ENCODE data around the gene GSE1. TPM values are rescaled to one million over a fixed set of nuclear protein-coding genes. Genes with fewer than 3 reads are reported as not detected.

Gene GSE1
- total RNA-seq, 1 experiment from 2014 or later, result 1.9 TPM

DNA sequence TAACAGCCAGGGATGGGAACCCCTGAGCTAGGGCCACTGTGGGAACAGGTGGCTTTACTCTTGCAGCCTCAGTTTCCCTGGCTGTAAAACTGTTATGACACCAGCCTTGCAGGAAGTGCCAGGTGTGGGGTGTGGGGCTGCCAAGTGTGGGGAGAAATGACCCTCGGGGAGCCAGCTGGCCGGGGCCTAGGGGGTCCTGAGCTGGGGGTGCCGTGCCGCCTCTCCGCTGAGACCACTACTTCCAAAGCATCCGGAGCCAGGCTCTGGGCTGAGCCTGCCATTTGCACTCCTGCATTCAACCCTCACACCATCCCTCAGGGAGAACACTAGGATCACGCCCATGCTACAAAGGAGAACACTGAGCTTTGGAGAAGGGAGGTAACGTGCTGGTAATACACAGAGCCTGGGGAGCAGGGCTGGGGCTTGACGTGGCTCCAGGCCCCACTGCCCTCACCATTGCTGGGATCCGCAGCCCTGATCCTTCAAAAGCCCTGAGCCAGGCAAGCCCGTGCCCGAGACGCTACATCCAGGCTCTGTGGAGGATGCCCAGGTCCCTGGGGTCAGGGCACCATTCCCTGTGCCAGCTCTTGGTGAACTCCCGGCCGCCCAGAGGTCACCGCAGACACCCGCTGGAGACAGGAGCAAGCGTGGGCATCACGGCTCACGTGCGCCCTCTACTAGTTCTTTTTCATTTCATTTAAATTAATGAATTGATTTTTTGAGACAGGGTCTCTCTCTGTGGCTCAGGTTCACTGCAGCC, 104.5 kb downstream of the GSE1 start:
- peak; percentile 91 for DNase-seq
- H3K9me3 ChIP-seq (ENCODE audit: low read length), result no peaks in the 10 kb centered on the region
- no peaks in the 10 kb centered on the region for H3K4me1 ChIP-seq (ENCODE audit: low read length)
- H2AFZ ChIP-seq (ENCODE audit: low read length), result no peak overlapping the region
- no peaks in the 10 kb centered on the region for H3K79me2 ChIP-seq (ENCODE audit: low read length)
- H3K27ac ChIP-seq (ENCODE audit: low read length), result no peak overlapping the region
- no peaks in the 10 kb centered on the region for H3K36me3 ChIP-seq (ENCODE audit: insufficient read depth, low read length)
- no peak overlapping the region for H3K4me2 ChIP-seq (ENCODE audit: low read depth, low read length, poor library complexity, severe bottlenecking)
- no peak overlapping the region for H3K9ac ChIP-seq (ENCODE audit: low read length)
- no peaks in the 10 kb centered on the region for H3K27me3 ChIP-seq (ENCODE audit: low read length)
- peaks cover 4% of the 10 kb centered on the region; the same call in 1 of the 2 replicates for H4K20me1 ChIP-seq (ENCODE audit: insufficient read depth, low read depth, low read length)
- no peak overlapping the region for H3K4me3 ChIP-seq (ENCODE audit: low read length)
- no peaks in the 10 kb centered on the region for H3K9me2 ChIP-seq (replicated peaks; ENCODE audit: insufficient read depth, low read length)

DNA sequence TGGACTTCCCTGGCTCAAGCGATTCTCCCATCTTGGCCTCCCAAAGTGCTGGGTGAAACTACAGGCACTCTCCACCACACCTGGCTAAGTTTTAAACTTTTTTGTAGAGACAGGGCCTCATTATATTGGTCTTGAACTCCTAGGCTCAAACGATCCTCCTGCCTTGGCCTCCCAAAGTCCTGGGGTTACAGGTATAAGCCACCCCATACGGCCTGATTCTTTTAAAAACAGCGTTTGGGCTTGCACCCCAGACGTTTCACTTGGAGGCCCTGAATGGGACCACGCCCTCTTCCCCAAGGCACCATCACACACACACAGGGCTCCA, 105.0 kb downstream of the GSE1 start:
- no peaks in the 10 kb centered on the region for H3K79me2 ChIP-seq (ENCODE audit: low read length)
- H3K4me2 ChIP-seq (ENCODE audit: low read depth, low read length, poor library complexity, severe bottlenecking), result no peak overlapping the region
- H3K9me2 ChIP-seq (replicated peaks; ENCODE audit: insufficient read depth, low read length), result no peaks in the 10 kb centered on the region
- DNase-seq, result no peak
- H3K36me3 ChIP-seq (ENCODE audit: insufficient read depth, low read length), result no peaks in the 10 kb centered on the region
- no peak overlapping the region for H3K27ac ChIP-seq (ENCODE audit: low read length)
- H3K9me3 ChIP-seq (ENCODE audit: low read length), result no peaks in the 10 kb centered on the region
- no peak overlapping the region for H2AFZ ChIP-seq (ENCODE audit: low read length)
- H3K4me1 ChIP-seq (ENCODE audit: low read length), result no peaks in the 10 kb centered on the region
- no peaks in the 10 kb centered on the region for H3K27me3 ChIP-seq (ENCODE audit: low read length)
- H3K9ac ChIP-seq (ENCODE audit: low read length), result no peak overlapping the region
- H4K20me1 ChIP-seq (ENCODE audit: insufficient read depth, low read depth, low read length), result peaks cover 4% of the 10 kb centered on the region; the same call in 1 of the 2 replicates
- no peak overlapping the region for H3K4me3 ChIP-seq (ENCODE audit: low read length)

DNA sequence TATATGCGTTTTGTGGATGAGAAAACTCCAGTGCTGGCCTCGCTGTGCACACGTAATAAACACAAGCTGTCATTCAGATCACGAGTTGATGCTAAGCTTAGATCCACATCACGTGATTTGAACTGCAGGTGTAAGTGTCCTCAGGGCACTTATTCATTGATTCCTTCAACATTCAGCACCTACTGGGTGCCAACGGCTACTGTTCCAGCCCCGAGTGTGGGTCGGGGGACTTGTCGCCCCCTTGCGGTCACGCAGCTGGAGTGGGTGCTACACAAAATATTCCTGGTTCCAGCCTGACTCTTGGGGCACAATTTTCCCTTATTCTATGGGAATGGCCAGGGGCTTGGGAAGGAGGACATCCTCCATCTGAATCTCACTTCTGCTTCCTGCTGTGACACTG, 105.6 kb downstream of the GSE1 start:
- no peak overlapping the region for H3K4me2 ChIP-seq (ENCODE audit: low read depth, low read length, poor library complexity, severe bottlenecking)
- no peak overlapping the region for H3K4me3 ChIP-seq (ENCODE audit: low read length)
- no peaks in the 10 kb centered on the region for H3K4me1 ChIP-seq (ENCODE audit: low read length)
- H3K36me3 ChIP-seq (ENCODE audit: insufficient read depth, low read length), result no peaks in the 10 kb centered on the region
- H3K79me2 ChIP-seq (ENCODE audit: low read length), result no peaks in the 10 kb centered on the region
- no peak overlapping the region for H3K9ac ChIP-seq (ENCODE audit: low read length)
- no peaks in the 10 kb centered on the region for H3K9me2 ChIP-seq (replicated peaks; ENCODE audit: insufficient read depth, low read length)
- DNase-seq, result peak; percentile 75
- no peak overlapping the region for H2AFZ ChIP-seq (ENCODE audit: low read length)
- H3K27me3 ChIP-seq (ENCODE audit: low read length), result no peaks in the 10 kb centered on the region
- H4K20me1 ChIP-seq (ENCODE audit: insufficient read depth, low read depth, low read length), result peaks cover 4% of the 10 kb centered on the region; the same call in 1 of the 2 replicates
- no peaks in the 10 kb centered on the region for H3K9me3 ChIP-seq (ENCODE audit: low read length)
- H3K27ac ChIP-seq (ENCODE audit: low read length), result no peak overlapping the region

DNA sequence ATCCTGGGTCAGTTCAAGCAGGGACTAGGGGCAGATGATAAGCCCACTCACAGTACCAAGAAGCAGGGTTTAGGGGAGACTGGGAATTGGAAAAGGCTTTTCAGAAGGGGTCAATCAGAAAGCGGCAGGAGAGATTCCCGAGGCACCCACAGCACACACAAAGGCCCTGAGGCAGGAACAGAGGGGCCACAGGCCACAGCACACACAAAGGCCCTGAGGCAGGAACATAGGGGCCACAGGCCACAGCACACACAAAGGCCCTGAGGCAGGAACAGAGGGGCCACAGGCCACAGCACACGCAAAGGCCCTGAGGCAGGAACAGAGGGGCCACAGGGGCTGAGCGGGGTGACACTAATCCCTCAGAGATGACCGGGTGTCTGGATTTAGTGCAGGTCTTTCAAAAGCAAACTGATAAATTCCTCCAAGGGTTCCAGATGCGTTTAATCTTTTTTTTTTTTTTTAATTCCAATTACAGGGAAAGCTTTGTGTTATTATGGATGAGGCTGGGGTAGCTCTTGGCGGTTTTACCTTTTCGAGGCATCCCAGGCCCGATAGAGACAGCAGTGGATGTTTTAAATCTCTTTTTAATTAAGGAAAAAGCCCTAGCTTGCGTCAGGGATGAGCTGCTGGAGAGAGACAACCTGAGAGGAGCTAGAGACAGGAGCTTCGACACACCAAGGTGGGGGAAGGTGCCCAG, 106.6 kb downstream of the GSE1 start:
- DNase-seq, result no peak
- peaks cover 4% of the 10 kb centered on the region; the same call in 1 of the 2 replicates for H4K20me1 ChIP-seq (ENCODE audit: insufficient read depth, low read depth, low read length)
- no peaks in the 10 kb centered on the region for H3K36me3 ChIP-seq (ENCODE audit: insufficient read depth, low read length)
- H3K9me2 ChIP-seq (replicated peaks; ENCODE audit: insufficient read depth, low read length), result no peaks in the 10 kb centered on the region
- H3K4me3 ChIP-seq (ENCODE audit: low read length), result no peak overlapping the region
- no peak overlapping the region for H3K4me2 ChIP-seq (ENCODE audit: low read depth, low read length, poor library complexity, severe bottlenecking)
- H3K9ac ChIP-seq (ENCODE audit: low read length), result no peak overlapping the region
- H3K79me2 ChIP-seq (ENCODE audit: low read length), result no peaks in the 10 kb centered on the region
- H3K9me3 ChIP-seq (ENCODE audit: low read length), result no peaks in the 10 kb centered on the region
- H3K27me3 ChIP-seq (ENCODE audit: low read length), result no peaks in the 10 kb centered on the region
- H3K4me1 ChIP-seq (ENCODE audit: low read length), result no peaks in the 10 kb centered on the region
- no peak overlapping the region for H3K27ac ChIP-seq (ENCODE audit: low read length)
- H2AFZ ChIP-seq (ENCODE audit: low read length), result no peak overlapping the region

DNA sequence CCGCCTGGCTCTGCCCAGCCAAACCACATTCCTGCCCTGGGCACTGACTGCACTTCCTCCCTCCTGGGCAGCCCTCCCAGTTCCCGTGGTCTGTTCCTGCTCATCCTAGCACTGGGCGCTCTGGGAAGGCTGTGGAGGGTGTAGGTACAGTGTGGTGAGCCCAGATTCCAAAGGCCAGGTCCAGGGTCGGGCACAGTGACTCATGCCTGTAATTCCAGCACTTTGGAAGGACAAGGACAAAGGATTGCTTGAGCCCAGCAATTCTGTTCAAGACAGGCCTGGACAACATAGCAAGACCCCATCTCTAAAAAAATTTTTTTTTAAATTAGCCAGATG, 107.1 kb downstream of the GSE1 start:
- no peak for DNase-seq
- Histone ChIP-seq H3K79me2 (ENCODE audit: low read length) (no peaks in the 10 kb centered on the region), H3K4me1 (ENCODE audit: low read length) (no peaks in the 10 kb centered on the region), H3K9ac (ENCODE audit: low read length) (no peak overlapping the region), H3K4me3 (ENCODE audit: low read length) (no peak overlapping the region), H4K20me1 (ENCODE audit: insufficient read depth, low read depth, low read length) (peaks cover 9% of the 10 kb centered on the region; the same call in 1 of the 2 replicates), H2AFZ (ENCODE audit: low read length) (no peak overlapping the region), H3K36me3 (ENCODE audit: insufficient read depth, low read length) (no peaks in the 10 kb centered on the region), H3K9me3 (ENCODE audit: low read length) (no peaks in the 10 kb centered on the region), H3K9me2 (replicated peaks; ENCODE audit: insufficient read depth, low read length) (no peaks in the 10 kb centered on the region), H3K27ac (ENCODE audit: low read length) (no peak overlapping the region), H3K27me3 (ENCODE audit: low read length) (no peaks in the 10 kb centered on the region), H3K4me2 (ENCODE audit: low read depth, low read length, poor library complexity, severe bottlenecking) (no peak overlapping the region)

DNA sequence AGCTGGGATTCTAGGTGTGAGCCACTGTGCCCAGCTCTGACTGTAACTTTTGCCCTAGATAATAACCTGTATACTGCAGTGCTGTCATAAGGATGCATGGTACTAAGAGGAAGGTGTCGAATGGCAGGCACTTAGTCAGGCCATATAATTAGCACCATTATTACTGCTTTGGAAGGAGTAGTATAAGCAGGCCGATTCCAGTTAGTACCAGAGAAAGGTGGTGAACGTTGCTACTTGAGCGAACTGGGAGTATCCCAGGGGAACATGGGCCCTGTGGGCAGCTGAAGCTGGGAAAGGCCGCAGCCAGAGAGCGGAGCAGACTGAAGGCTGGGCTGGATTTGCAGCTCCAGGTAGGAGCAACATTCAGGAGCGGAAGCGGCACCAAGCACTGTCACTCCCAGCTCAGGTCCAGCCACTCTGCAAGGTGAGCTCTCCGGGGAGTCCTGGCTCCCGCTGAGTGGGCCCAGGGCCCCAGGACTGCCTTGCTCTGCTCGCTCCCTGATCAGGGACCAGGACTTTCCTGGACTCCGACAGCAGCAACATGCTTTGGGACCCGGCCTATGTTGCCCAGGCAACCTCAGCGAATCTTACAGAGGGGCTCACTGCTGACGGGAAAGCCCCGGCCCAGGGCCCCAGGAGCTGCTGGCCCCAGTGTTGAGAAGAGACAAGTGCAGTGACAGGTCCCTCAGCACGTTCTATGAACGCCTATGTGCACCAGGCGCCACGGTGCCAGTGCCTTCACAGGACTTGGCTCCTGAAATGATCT, 109.2 kb downstream of the GSE1 start:
- H3K27me3 ChIP-seq (ENCODE audit: low read length), result no peaks in the 10 kb centered on the region
- H4K20me1 ChIP-seq (ENCODE audit: insufficient read depth, low read depth, low read length), result peaks cover 16% of the 10 kb centered on the region; the same call in 1 of the 2 replicates
- no peaks in the 10 kb centered on the region for H3K4me1 ChIP-seq (ENCODE audit: low read length)
- no peaks in the 10 kb centered on the region for H3K9me3 ChIP-seq (ENCODE audit: low read length)
- no peak overlapping the region for H3K4me3 ChIP-seq (ENCODE audit: low read length)
- H3K36me3 ChIP-seq (ENCODE audit: insufficient read depth, low read length), result no peaks in the 10 kb centered on the region
- H3K9ac ChIP-seq (ENCODE audit: low read length), result no peak overlapping the region
- H3K9me2 ChIP-seq (replicated peaks; ENCODE audit: insufficient read depth, low read length), result no peaks in the 10 kb centered on the region
- H3K27ac ChIP-seq (ENCODE audit: low read length), result no peak overlapping the region
- no peak overlapping the region for H2AFZ ChIP-seq (ENCODE audit: low read length)
- no peaks in the 10 kb centered on the region for H3K79me2 ChIP-seq (ENCODE audit: low read length)
- DNase-seq, result no peak
- no peak overlapping the region for H3K4me2 ChIP-seq (ENCODE audit: low read depth, low read length, poor library complexity, severe bottlenecking)

DNA sequence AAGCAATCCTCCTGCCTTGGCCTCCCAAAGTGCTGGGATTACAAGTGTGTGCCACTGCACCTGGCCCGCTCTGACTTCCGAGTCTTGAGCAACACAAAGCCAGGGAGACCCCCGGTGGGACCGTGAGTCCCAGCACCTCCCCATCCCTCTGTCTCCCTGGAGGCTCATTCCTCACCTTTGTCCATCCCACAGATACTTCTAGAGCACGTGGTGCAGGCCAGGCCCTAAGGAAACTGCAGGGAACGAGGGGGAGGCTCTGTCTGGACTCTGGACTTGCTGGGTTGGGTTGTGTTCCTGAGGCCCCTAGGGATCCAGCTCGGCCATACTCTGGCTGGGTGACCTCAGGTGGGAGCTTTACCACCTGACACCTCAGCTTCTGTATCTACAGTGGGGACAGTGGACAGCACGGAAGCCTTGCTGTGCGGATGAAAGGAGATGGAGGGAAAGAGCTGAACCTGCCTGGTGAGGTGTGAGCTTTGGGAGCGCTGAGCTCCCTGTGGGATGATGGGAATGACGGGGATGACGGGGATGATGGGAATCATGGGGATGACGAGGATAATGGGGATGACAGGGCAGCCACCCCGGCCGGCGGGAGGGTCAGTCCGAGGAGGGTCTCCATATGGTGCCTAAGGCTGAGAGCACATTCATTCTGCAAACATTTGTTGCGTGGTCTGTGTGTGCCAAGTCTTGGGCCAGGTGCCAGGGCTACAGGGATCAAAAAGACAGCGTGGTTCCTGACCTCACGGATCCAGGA, 111.2 kb downstream of the GSE1 start:
- no peak overlapping the region for H3K4me3 ChIP-seq (ENCODE audit: low read length)
- H3K79me2 ChIP-seq (ENCODE audit: low read length), result no peaks in the 10 kb centered on the region
- H2AFZ ChIP-seq (ENCODE audit: low read length), result no peak overlapping the region
- no peak for DNase-seq
- no peaks in the 10 kb centered on the region for H3K9me3 ChIP-seq (ENCODE audit: low read length)
- H3K4me2 ChIP-seq (ENCODE audit: low read depth, low read length, poor library complexity, severe bottlenecking), result no peak overlapping the region
- no peak overlapping the region for H3K27ac ChIP-seq (ENCODE audit: low read length)
- H3K9me2 ChIP-seq (replicated peaks; ENCODE audit: insufficient read depth, low read length), result no peaks in the 10 kb centered on the region
- H3K27me3 ChIP-seq (ENCODE audit: low read length), result no peaks in the 10 kb centered on the region
- H3K9ac ChIP-seq (ENCODE audit: low read length), result no peak overlapping the region
- H4K20me1 ChIP-seq (ENCODE audit: insufficient read depth, low read depth, low read length), result peaks cover 22% of the 10 kb centered on the region; the same call in 1 of the 2 replicates
- H3K4me1 ChIP-seq (ENCODE audit: low read length), result no peaks in the 10 kb centered on the region
- no peaks in the 10 kb centered on the region for H3K36me3 ChIP-seq (ENCODE audit: insufficient read depth, low read length)

All from Karpas-422 (cell line).